ENCODE measurements around the gene SNX18.
"Not testable (repeated sequence)": the region's sequence is repeated elsewhere in the genome, so short reads cannot be mapped to it uniquely, and the experiment has no call there.

SNX18 gene

GRCh38 chr5:54517512-54518145 is at the start of gene SNX18:
Gene SNX18 (plus strand): TSS chr5:54517759. CDS start chr5:54517953, 194 bp downstream.
- peak; percentile 80 for DNase-seq

- no peak for DNase-seq
Observed at GRCh38 chr5:54469622-54470021, 47.9 kb upstream of the SNX18 start.

- peak; percentile 49 for DNase-seq
Observed at GRCh38 chr5:54470128-54470527, 47.4 kb upstream of the SNX18 start.

GRCh38 chr5:54470677-54471076 is 46.9 kb upstream of the SNX18 start:
- DNase-seq = peak; percentile 7

- no peak for DNase-seq
Observed at GRCh38 chr5:54471398-54471797, 46.2 kb upstream of the SNX18 start.

- DNase-seq = no peak
Observed at GRCh38 chr5:54476682-54477081, 40.9 kb upstream of the SNX18 start.

GRCh38 chr5:54477941-54478478 is 39.5 kb upstream of the SNX18 start:
- no peak for DNase-seq

- no peak for DNase-seq
Observed at GRCh38 chr5:54480296-54480695, 37.3 kb upstream of the SNX18 start.

GRCh38 chr5:54484219-54484894 is 33.2 kb upstream of the SNX18 start:
- DNase-seq = no peak

- DNase-seq = not testable (repeated sequence)
Observed at GRCh38 chr5:54485659-54486058, 31.9 kb upstream of the SNX18 start.

- not testable (repeated sequence) for DNase-seq
Observed at GRCh38 chr5:54489648-54489979, 27.9 kb upstream of the SNX18 start.

GRCh38 chr5:54491326-54491725 is 26.2 kb upstream of the SNX18 start:
- DNase-seq = no peak

- no peak for DNase-seq
Observed at GRCh38 chr5:54492178-54492577, 25.4 kb upstream of the SNX18 start.

GRCh38 chr5:54495027-54495426 is 22.5 kb upstream of the SNX18 start:
- DNase-seq = no peak

- DNase-seq = no peak
Observed at GRCh38 chr5:54514291-54514690, 3.3 kb upstream of the SNX18 start.

GRCh38 chr5:54514841-54515432 is 2.6 kb upstream of the SNX18 start:
- peak; percentile 62 for DNase-seq

- DNase-seq = no peak
Observed at GRCh38 chr5:54515634-54516033, 1.9 kb upstream of the SNX18 start.

GRCh38 chr5:54516051-54516655 is 1.4 kb upstream of the SNX18 start:
- no peak for DNase-seq

GRCh38 chr5:54517174-54517511 is 416 bp upstream of the SNX18 start:
- no peak for DNase-seq

GRCh38 chr5:54518146-54518817 is 723 bp downstream of the SNX18 start:
- DNase-seq = no peak

GRCh38 chr5:54518818-54519508 is 1.4 kb downstream of the SNX18 start:
- DNase-seq = no peak

GRCh38 chr5:54519509-54519876 is 1.9 kb downstream of the SNX18 start:
- DNase-seq = no peak

- DNase-seq = no peak
Observed at GRCh38 chr5:54520438-54520846, 2.9 kb downstream of the SNX18 start.
